Measurements from ENCODE around the gene CAMTA1. TPM values are rescaled to one million over a fixed set of nuclear protein-coding genes. Genes with fewer than 3 reads are reported as not detected.

The CAMTA1 gene
- total and polyA plus RNA-seq, 9 of the 15 experiments (the other 6 are each of a cell fraction or from before 2014, with no cell fraction given): 43.9 to 161 (median 65.9) TPM

DNA sequence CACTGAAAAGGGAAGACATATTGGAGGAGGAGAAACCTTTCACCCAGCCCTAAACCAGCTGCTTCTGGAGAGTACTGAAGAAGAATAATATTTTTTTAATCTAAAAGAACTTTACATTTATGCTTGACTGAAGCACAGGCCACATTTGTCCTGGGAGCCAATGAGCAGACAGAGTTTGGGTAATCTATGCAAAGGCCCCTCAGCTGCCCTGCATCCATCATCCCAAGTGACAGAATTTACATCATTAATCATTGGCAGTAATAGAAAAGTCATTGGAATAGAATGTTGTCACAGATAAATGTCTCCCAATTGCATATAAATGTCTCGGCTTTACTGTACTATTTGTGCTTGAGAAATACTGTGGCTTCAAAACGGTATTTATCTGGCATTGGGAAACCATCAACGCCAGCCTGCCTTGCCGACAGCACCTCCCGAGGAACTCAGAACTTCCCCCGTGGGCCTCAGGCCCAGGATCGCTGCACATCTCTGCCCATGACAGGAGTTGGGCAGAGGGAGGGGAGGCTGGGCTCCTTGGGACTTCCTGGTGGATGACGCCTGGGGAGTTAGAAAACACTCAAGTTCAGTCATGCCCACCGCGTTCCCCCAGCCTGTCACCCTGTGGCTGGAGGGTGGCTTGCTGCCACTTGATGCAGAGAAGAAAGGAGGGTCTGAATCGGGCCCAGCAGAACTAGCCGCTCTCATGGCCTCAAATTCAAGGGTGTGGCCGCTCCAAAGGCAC, 133.1 kb downstream of the CAMTA1 start:
- H3K36me3 ChIP-seq (ENCODE audit: control insufficient read depth, insufficient read depth, low read length): no peaks in the 10 kb centered on the region
- H3K4me1 ChIP-seq (replicated peaks in 1 of 2; ENCODE audit: control insufficient read depth in 2 of 2, insufficient read depth in 2 of 2, low read length in 2 of 2): no peaks in the 10 kb centered on the region
- no peak for ATAC-seq
- H3K9ac ChIP-seq (ENCODE audit: insufficient read depth in 1 of 2, low read depth in 2 of 2, low read length in 2 of 2): no peak overlapping the region; a peak in 1 of 4 replicates
- H3K9me1 ChIP-seq (ENCODE audit: control insufficient read depth, insufficient read depth, low read length): no peaks in the 10 kb centered on the region
- ChIA-PET CTCF (ENCODE audit: low intra/inter-chr PET ratio) (no interaction called here), POLR2A (interaction anchor here (0.6 kb wide), 1 partner anchor 182 kb away, joined by 3 read pairs; no protein-coding TSS in a partner anchor)
- no peaks in the 10 kb centered on the region for H3K9me3 ChIP-seq (replicated peaks; ENCODE audit: control insufficient read depth, insufficient read depth, low read depth, low read length)
- H4K20me1 ChIP-seq (replicated peaks; ENCODE audit: control insufficient read depth, insufficient read depth, low read length): no peaks in the 10 kb centered on the region
- no peak overlapping the region for H3K4me3 ChIP-seq
- in situ Hi-C loops (cut with MboI) (no loop called here), intact Hi-C loops (cut with micrococcal nuclease) (no loop called here)
- TF ChIP-seq TSC22D4 (tag; IDR thresholded peaks at IDR 0.05): no peak
- TF ChIP-seq, protein P1, sequence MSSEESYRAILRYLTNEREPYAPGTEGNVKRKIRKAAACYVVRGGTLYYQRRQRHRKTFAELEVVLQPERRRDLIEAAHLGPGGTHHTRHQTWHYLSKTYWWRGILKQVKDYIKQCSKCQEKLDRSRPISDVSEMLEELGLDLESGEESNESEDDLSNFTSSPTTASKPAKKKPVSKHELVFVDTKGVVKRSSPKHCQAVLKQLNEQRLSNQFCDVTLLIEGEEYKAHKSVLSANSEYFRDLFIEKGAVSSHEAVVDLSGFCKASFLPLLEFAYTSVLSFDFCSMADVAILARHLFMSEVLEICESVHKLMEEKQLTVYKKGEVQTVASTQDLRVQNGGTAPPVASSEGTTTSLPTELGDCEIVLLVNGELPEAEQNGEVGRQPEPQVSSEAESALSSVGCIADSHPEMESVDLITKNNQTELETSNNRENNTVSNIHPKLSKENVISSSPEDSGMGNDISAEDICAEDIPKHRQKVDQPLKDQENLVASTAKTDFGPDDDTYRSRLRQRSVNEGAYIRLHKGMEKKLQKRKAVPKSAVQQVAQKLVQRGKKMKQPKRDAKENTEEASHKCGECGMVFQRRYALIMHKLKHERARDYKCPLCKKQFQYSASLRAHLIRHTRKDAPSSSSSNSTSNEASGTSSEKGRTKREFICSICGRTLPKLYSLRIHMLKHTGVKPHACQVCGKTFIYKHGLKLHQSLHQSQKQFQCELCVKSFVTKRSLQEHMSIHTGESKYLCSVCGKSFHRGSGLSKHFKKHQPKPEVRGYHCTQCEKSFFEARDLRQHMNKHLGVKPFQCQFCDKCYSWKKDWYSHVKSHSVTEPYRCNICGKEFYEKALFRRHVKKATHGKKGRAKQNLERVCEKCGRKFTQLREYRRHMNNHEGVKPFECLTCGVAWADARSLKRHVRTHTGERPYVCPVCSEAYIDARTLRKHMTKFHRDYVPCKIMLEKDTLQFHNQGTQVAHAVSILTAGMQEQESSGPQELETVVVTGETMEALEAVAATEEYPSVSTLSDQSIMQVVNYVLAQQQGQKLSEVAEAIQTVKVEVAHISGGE (CRISPR knock-in tag; IDR thresholded peaks at IDR 0.05): no peak
- TF ChIP-seq SMARCE1 (IDR thresholded peaks at IDR 0.05): no peak
- no peak for TF ChIP-seq ZNF561 (CRISPR knock-in tag; conservative IDR thresholded peaks at IDR 0.05)
- TF ChIP-seq MEIS2 (IDR thresholded peaks at IDR 0.05; ENCODE audit: partially characterized antibody): peak; percentile 43
- TF ChIP-seq ZFP30 (CRISPR knock-in tag; IDR thresholded peaks at IDR 0.05; ENCODE audit: borderline replicate concordance): no peak
- TF ChIP-seq KAT2B (IDR thresholded peaks at IDR 0.05; ENCODE audit: low read depth, low read length): no peak
- TF ChIP-seq, protein P2, sequence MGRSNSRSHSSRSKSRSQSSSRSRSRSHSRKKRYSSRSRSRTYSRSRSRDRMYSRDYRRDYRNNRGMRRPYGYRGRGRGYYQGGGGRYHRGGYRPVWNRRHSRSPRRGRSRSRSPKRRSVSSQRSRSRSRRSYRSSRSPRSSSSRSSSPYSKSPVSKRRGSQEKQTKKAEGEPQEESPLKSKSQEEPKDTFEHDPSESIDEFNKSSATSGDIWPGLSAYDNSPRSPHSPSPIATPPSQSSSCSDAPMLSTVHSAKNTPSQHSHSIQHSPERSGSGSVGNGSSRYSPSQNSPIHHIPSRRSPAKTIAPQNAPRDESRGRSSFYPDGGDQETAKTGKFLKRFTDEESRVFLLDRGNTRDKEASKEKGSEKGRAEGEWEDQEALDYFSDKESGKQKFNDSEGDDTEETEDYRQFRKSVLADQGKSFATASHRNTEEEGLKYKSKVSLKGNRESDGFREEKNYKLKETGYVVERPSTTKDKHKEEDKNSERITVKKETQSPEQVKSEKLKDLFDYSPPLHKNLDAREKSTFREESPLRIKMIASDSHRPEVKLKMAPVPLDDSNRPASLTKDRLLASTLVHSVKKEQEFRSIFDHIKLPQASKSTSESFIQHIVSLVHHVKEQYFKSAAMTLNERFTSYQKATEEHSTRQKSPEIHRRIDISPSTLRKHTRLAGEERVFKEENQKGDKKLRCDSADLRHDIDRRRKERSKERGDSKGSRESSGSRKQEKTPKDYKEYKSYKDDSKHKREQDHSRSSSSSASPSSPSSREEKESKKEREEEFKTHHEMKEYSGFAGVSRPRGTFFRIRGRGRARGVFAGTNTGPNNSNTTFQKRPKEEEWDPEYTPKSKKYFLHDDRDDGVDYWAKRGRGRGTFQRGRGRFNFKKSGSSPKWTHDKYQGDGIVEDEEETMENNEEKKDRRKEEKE (IDR thresholded peaks at IDR 0.05; ENCODE audit: borderline replicate concordance in 1 of 2, control insufficient read depth in 1 of 2, low read depth in 2 of 2, low read length in 1 of 2): no peak
- TF ChIP-seq, protein P3, sequence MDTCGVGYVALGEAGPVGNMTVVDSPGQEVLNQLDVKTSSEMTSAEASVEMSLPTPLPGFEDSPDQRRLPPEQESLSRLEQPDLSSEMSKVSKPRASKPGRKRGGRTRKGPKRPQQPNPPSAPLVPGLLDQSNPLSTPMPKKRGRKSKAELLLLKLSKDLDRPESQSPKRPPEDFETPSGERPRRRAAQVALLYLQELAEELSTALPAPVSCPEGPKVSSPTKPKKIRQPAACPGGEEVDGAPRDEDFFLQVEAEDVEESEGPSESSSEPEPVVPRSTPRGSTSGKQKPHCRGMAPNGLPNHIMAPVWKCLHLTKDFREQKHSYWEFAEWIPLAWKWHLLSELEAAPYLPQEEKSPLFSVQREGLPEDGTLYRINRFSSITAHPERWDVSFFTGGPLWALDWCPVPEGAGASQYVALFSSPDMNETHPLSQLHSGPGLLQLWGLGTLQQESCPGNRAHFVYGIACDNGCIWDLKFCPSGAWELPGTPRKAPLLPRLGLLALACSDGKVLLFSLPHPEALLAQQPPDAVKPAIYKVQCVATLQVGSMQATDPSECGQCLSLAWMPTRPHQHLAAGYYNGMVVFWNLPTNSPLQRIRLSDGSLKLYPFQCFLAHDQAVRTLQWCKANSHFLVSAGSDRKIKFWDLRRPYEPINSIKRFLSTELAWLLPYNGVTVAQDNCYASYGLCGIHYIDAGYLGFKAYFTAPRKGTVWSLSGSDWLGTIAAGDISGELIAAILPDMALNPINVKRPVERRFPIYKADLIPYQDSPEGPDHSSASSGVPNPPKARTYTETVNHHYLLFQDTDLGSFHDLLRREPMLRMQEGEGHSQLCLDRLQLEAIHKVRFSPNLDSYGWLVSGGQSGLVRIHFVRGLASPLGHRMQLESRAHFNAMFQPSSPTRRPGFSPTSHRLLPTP (IDR thresholded peaks at IDR 0.05; ENCODE audit: borderline replicate concordance, extremely low read depth, insufficient read length): no peak
- no peak overlapping the region for H3K27ac ChIP-seq (ENCODE audit: extremely low read depth, low read depth, low read length)
- peaks cover 9 to 58% of the 10 kb centered on the region in 2 experiments; a peak in 4 of 5 replicates for H3K27me3 ChIP-seq (ENCODE audit: control insufficient read depth in 2 of 2, insufficient read depth in 2 of 2, low read length in 2 of 2)
- H2AFZ ChIP-seq (ENCODE audit: low read depth, low read length): no peak overlapping the region
- no peak for DNase-seq (ENCODE audit: extremely low read depth in 1 of 4, low spot score in 3 of 4)
- WGBS (ENCODE audit: insufficient coverage, low coverage, missing lambda C conversion rate): 7% methylated on average over 13 of the region's 13 CpGs
- BruUV-seq (replicated peaks): no TSS peak
- no peaks in the 10 kb centered on the region for H3K79me2 ChIP-seq (ENCODE audit: control insufficient read depth, insufficient read depth, low read length)
- no peak overlapping the region for H3K4me2 ChIP-seq (ENCODE audit: insufficient read depth, low read length)
- no peak for FAIRE-seq
